GM19239 (cell line): ENCODE measurements around the gene ZNF646.
"Not testable (repeated sequence)": the region's sequence is repeated elsewhere in the genome, so short reads cannot be mapped to it uniquely, and the experiment has no call there.

Experiments used
- DNase-seq: peaks from one replicate; pipeline ENCODE4 v3.0.0; 2011; ENCODE audit warnings: low spot score; ENCODE audit not compliant: insufficient read length
- FAIRE-seq: peaks from 2 replicates; lab custom pipeline; 2011; peaks lifted over from hg19 to GRCh38; lab: Jason Lieb, UNC

The ZNF646 gene

DNA sequence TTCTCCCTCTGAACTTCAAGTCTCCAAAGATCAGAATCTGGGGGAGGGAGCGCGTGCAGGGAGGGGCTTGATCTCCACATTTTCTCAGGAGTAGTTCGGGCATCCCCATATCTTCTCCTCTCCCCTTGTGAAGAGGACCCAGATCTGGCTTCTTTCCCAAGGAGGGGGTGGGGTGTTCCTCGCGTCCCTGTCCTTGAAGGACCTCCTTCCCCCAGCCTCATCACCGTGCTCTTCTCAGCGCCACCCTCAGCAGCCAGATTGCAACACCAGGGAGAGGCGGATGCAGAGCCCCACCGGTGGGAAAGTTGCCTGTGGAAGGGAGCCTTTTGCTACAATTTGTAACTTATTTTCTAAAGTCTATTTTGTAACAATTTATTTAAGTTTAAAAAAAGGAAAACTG is 8.9 kb downstream of the ZNF646 start:
- DNase-seq (no peak), FAIRE-seq (no peak)

- no peak for DNase-seq
- no peak for FAIRE-seq
These were observed 9.3 kb downstream of the ZNF646 start for GRCh38 chr16:31083556-31083955.

GRCh38 chr16:31083981-31084380 is 9.8 kb downstream of the ZNF646 start:
- DNase-seq (no peak), FAIRE-seq (no peak)

DNA sequence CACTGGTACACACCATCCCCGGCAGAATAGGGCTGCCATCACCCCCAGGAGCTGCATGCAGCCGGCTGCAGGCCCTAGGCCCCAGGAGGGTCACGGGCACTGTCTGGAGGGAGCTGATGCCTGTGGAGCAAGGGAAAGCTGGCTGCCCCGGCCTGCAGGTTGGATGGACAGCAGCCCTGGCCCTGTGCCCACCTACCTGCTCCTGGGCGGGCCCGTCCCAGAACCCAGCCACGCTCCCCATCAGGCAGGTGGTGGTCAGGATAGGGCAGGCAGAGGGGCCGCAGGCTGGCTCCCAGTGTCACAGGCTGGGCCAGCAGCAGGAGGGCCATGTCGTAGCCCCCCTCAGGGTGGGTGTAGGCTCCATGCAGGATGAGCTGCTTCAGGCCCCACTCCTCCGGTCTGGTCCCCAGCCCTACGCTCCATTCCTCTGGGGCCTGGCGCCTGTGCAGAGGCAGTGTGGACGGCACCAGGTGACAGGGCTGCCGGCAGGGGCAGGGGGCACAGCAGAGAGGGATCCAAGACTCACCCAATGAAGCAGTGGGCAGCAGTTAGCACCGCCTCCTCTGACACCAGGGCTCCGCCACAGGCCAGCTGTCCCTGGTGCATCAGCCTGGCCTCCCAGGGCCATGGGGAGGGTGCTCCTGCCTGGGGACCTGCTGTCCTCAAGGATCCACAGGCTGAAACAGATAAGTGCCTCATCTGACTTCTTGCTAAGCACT is 10.5 kb downstream of the ZNF646 start:
- no peak for DNase-seq
- FAIRE-seq: no peak

DNA sequence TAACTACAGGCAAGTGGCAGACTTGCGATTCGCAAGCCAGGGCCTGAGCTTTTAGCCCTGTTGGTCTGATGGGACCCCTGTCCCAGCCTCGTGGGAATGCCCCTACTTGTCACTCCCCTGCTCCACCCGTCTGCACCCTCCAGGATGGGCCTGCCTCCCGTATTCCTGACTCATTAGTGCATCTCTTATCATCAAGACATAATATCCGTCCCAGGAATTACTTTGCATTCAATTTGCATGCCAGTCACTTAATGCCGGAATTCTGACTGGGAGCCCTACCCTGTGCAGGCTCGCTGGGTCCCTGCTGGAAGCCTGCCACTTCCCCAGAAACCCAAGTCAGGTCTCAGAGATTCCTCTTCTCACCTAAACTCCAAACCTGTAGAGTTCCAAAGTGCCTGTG is 11.2 kb downstream of the ZNF646 start:
- FAIRE-seq: no peak
- DNase-seq: no peak

DNA sequence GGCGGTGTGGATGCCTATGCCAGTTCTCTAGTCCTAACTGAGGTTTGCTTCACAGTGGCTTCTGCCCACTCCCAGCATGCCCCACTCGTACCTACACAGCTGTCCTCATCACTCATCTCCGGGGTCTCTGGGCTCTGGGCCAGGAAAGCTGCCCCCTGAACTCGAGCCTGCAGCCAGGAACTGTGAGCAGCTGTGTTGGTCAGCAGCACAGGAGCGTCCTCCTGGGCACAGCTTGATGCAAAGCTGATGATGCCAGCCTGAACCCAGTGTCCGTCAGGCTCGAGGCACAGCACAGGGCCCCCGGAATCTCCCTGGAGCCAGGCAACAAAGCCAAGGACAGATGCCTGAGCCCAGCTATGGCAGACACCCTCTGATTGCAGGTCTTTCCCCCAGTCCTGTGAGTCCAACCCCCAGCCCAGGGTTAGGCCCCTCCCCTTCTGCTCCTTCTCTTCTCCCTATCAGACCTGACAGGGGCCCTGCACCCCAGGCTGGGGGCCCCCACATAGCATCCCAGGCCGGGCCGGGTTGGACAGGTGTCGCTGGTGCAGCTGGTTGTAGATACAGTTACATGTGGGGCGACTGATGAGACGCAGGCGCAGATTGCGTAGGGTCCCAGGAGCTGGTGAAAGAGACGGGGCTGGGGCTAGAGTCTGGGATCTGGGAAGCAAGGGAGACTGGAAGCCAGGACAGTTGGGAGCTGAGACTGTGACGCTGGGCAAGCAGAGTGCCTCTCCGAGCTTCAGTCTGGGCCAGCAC is 11.8 kb downstream of the ZNF646 start:
- DNase-seq (no peak), FAIRE-seq (no peak)

DNA sequence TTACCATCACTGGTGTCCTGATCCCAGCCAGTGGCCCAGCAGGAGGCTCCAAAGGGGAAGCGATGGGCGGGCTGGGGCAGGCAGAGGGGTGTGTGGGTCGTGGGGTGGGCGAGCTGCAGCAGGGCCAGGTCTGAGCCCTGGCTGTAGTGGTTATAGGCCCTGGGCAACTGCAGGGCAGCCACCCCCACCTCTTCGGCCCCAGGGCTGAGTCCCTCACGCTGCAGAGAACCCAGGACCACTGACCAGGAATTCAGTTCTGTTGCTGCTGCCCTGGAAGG is 12.3 kb downstream of the ZNF646 start:
- DNase-seq: no peak
- no peak for FAIRE-seq

DNA sequence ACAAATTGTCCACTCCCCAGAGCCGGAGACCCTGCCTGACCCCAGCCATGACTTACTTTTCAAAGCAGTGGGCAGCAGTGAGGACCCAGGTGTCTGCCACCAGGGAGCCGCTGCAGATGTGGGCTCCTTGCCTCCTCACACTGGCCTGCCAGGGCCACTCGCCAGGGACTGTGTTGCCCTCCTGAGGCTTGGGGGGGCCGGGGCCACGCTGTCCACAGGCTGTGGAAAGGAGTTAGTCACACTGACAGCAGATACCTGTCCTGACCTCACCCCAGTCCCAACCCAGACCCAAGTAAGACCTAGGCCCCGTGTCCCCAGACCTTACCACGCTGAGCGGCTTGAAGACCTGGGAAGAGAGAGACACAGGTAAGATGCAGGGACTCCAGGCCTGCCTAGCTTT is 13.3 kb downstream of the ZNF646 start:
- DNase-seq: no peak
- FAIRE-seq: no peak

- FAIRE-seq (no peak), DNase-seq (no peak)
These were observed 13.7 kb downstream of the ZNF646 start for GRCh38 chr16:31087971-31088370.

DNA sequence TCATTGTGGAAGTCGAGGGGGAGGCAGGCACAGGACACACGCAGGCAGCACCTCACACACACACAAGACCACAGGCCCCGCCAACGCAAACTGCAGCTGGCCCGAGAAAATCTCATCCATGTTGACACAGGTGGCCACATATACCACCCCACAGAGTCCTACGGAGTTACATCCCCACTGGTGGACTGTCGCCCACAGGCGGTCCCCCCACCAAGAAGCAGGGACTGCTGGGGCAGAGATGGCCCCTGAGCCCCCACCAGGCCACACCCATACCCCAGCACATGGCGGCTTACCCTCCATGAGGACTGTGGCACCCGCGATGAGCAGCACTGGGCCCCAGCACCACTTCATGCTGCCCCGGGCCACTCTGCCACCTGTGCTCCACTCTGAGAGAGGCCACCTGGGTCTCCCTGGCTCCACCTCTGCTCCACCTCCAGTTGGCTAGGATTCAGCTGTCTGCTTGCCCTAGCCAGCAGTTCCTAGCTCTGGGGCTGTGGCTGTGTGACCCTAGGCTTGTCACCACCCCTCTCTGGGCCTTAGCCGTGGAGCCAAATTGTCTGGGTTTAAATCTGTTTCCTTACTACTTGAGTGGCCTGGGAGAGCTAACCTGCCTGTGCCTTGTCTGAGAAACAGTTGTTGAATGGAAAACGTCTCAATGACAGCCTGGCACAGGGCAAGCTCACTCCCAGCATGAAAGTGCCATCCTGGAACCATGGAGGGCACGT is 14.4 kb downstream of the ZNF646 start, which contains the start of gene PRSS53:
PRSS53 (minus strand) TSS at position 485 of the 725 bp plus-strand sequence; CDS start at position 351, 134 bp downstream.
- DNase-seq: no peak
- no peak for FAIRE-seq

GRCh38 chr16:31089199-31089598 is 15.0 kb downstream of the ZNF646 start:
- no peak for FAIRE-seq
- no peak for DNase-seq

- FAIRE-seq (no peak), DNase-seq (no peak)
These were observed 16.3 kb downstream of the ZNF646 start for GRCh38 chr16:31090540-31090939.

GRCh38 chr16:31092330-31092729 is 18.1 kb downstream of the ZNF646 start:
- no peak for FAIRE-seq
- no peak for DNase-seq

DNA sequence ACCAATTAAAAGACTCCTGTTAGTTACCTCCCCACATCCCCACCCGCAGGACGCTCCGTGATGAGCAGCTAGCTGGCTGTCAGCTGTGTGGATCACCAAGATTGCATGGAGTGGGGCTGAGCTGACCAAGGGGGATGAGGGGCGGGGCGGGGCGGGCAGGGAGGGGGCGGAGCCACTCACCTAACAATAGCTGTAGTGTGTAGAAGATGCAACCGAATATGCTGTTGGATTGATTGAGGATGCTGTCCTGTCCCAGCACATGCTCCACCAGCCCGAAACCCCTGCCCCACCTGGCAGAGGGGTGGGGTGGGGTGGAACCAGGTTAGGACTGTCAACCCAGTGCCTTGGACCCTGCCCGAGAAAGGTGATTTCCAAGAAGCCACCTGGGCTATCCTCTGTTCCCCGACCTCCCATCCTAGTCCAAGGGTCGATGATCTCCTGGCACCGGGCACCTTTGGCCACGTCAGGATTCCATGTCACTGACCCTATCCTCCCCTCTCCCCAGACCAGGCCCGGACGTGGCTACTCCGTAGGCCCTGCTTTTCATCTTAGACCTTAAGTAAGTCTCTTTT is 19.0 kb downstream of the ZNF646 start:
- no peak for FAIRE-seq
- DNase-seq: no peak

GRCh38 chr16:31094088-31094423 is 19.8 kb downstream of the ZNF646 start:
- FAIRE-seq: no peak

DNA sequence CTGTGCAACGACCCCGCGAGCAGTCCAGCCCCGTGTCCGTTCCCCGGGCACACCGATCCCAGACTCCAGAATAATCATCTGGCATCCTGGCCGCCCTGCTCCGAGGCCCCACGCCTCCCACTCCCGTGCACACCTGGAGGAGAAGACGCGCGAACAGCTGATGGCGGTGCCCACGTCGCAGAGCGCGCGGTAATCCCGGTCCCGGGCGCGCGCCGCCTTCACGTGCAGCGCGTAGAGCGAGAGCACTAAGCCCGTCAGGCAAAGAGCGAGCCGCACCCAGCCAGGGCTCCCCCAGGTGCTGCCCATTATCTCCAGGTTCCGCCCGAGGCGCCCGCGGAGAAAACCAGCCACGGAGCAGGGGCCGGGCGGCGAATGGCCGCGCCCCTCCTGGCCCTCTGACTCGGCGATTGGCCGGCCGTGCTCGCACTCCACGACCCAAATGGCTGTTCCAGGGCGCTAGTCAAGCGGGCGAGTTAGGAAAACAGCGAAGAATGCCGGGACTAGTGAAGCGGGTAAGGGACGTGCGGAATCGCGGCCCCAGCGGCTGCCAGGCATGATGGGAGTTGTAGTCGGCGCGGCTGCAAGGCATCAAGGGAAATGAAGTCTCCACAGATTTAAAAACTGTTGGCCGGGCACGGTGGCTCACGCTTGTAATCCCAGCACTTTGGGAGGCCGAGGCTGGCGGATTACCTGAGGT is 20.4 kb downstream of the ZNF646 start, which contains the start of gene VKORC1:
VKORC1 (minus strand) TSS at position 374 of the 697 bp plus-strand sequence; CDS start at position 306, 68 bp downstream.
- DNase-seq (peak; percentile 88), FAIRE-seq (peak; percentile 84)

More at GRCh38 chr16:31094088-31094423, 19.8 kb downstream of the ZNF646 start:
- DNase-seq: no peak

DNA sequence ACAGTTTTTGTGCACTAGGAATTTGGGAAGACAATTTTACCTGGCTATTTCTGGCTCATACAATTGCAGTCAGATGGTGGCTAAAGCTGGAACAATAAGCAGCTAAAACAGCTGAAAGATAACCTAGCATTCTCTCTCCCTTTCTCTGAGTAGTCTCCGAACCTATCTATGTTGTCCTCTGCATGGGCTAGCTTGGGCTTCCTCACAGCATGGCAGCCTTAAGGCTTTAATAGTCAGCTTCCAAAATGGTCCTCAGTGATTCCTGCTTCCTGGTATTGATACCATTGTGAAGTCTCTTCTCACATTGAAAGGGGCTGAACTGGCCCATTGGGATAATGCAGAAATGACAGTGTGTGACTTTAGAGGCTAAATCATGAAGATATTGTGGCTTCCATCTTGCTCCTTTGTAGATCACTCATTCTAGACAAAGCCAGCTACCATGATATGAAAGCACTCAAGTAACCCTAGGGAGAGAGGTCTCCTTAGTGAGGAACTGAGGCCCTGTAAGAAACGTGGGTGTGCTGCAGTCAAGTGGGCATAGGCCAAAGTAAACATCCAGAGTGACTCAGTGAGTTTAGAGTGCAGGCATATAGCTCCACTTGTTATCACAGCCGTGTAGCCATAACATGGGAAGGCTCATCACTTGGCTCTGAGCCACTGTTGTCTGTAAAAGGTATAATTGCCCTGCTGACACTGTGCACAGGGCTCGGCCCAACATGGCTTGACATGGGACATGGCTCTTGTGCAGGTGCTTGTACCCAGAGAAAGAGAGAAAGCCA is 25.8 kb downstream of the ZNF646 start:
- no peak for DNase-seq
- no peak for FAIRE-seq

- FAIRE-seq: not testable (repeated sequence)
These were observed 26.8 kb downstream of the ZNF646 start for GRCh38 chr16:31100876-31101641.

More at GRCh38 chr16:31100876-31101641, 26.8 kb downstream of the ZNF646 start:
- not testable (repeated sequence) for DNase-seq
